GM18951 (cell line): ENCODE data around the gene UBL4A.

ENCODE experiments used
- POLR2A ChIP-seq: IDR thresholded peaks from 4 replicates; pipeline ENCODE4 v1.6.1; 2011; ENCODE audit warnings: mild to moderate bottlenecking; ENCODE audit not compliant: insufficient read length, insufficient read depth; ENCODE audit errors: extremely low read depth
- in situ Hi-C: fragments of 300-500 bp; cut with MboI; formaldehyde crosslinking; loops from one replicate; pipeline ENCODE4 v1.12.0; 2022; ENCODE audit warnings: low sequenced_read_pairs, mixed read lengths, inconsistent platforms; ENCODE audit not compliant: unreplicated experiment

The UBL4A gene

GRCh38 chrX:154481911-154482601 is 4.4 kb downstream of the UBL4A start:
- TF ChIP-seq POLR2A, result no peak
- in situ Hi-C loops, result no loop called here

GRCh38 chrX:154481195-154481594 is 5.2 kb downstream of the UBL4A start:
- in situ Hi-C loops, result no loop called here
- no peak for TF ChIP-seq POLR2A

GRCh38 chrX:154478728-154479622 is 7.4 kb downstream of the UBL4A start, which contains the start of gene LAGE3:
Gene LAGE3 (minus strand): TSS chrX:154479281. CDS start chrX:154478915, 366 bp downstream.
- TF ChIP-seq POLR2A, result peak; percentile 65
- in situ Hi-C loops, result no loop called here

- TF ChIP-seq POLR2A, result no peak
- in situ Hi-C loops, result no loop called here
Measured at GRCh38 chrX:154477891-154478477, 8.4 kb downstream of the UBL4A start.

- no peak for TF ChIP-seq POLR2A
- in situ Hi-C loops, result no loop called here
Measured at GRCh38 chrX:154476821-154477220, 9.6 kb downstream of the UBL4A start.

GRCh38 chrX:154473683-154474082 is 12.7 kb downstream of the UBL4A start:
- TF ChIP-seq POLR2A, result no peak
- in situ Hi-C loops, result no loop called here

GRCh38 chrX:154472685-154473632 is 13.5 kb downstream of the UBL4A start:
- no peak for TF ChIP-seq POLR2A

GRCh38 chrX:154471839-154472684 is 14.4 kb downstream of the UBL4A start:
- in situ Hi-C loops, result no loop called here
- no peak for TF ChIP-seq POLR2A

More at GRCh38 chrX:154472685-154473632, 13.5 kb downstream of the UBL4A start:
- in situ Hi-C loops, result no loop called here

- TF ChIP-seq POLR2A, result no peak
- in situ Hi-C loops, result no loop called here
Measured at GRCh38 chrX:154470914-154471568, 15.4 kb downstream of the UBL4A start.

- TF ChIP-seq POLR2A, result no peak
- in situ Hi-C loops, result no loop called here
Measured at GRCh38 chrX:154470434-154470833, 16.0 kb downstream of the UBL4A start.

GRCh38 chrX:154469880-154470279 is 16.5 kb downstream of the UBL4A start:
- in situ Hi-C loops, result no loop called here
- TF ChIP-seq POLR2A, result no peak
